ENCODE data around the gene GSG1L. TPM values are rescaled to one million over a fixed set of nuclear protein-coding genes. Genes with fewer than 3 reads are reported as not detected.
A peak's percentile ranks its signal among the peaks of the same experiment; 100 is the strongest.

Gene GSG1L
- total and polyA plus RNA-seq, 2 of the 13 experiments (the other 11 are each of a cell fraction or from before 2014, with no cell fraction given) = not detected

- TF ChIP-seq CERS6 (CRISPR knock-in tag; IDR thresholded peaks at IDR 0.05) (no peak), ZBTB42 (CRISPR knock-in tag; IDR thresholded peaks at IDR 0.05) (no peak), SP1 (IDR thresholded peaks at IDR 0.05) (no peak), SP1 (CRISPR knock-in tag; IDR thresholded peaks at IDR 0.05) (no peak), ZNF691 (CRISPR knock-in tag; IDR thresholded peaks at IDR 0.05; ENCODE audit: borderline replicate concordance, low read depth) (no peak)
These were observed 139.8 kb downstream of the GSG1L start (continued) for GRCh38 chr16:27923751-27924150.

- Histone ChIP-seq H3K9ac (ENCODE audit: insufficient read depth, low read depth, low read length) (no peak overlapping the region), H3K4me3 (replicated peaks in 1 of 3; ENCODE audit: insufficient read depth in 1 of 3, low read depth in 2 of 3, low read length in 3 of 3) (no peak overlapping the region), H2AFZ (ENCODE audit: low read length) (no peak overlapping the region), H3K27ac (ENCODE audit: extremely low read length, insufficient read depth, low read length) (no peak overlapping the region), H3K27me3 (ENCODE audit: control insufficient read depth in 1 of 2, insufficient read depth in 2 of 2, low read length in 2 of 2) (peaks cover 2 to 16% of the 10 kb centered on the region in 2 experiments; a peak in 2 of 5 replicates), H3K36me3 (replicated peaks in 1 of 2; ENCODE audit: control insufficient read depth in 1 of 2, insufficient read depth in 2 of 2, low read length in 2 of 2) (no peaks in the 10 kb centered on the region), H3K9me3 (ENCODE audit: low read length) (no peaks in the 10 kb centered on the region), H3K4me1 (ENCODE audit: insufficient read depth, low read length) (no peaks in the 10 kb centered on the region), H3K4me2 (ENCODE audit: low read depth, low read length) (no peak overlapping the region), H3K79me2 (ENCODE audit: insufficient read depth, low read length) (no peaks in the 10 kb centered on the region), H4K20me1 (ENCODE audit: insufficient read depth, low read length) (no peaks in the 10 kb centered on the region; the same call in 1 of the 2 replicates)
- FAIRE-seq (no peak), ATAC-seq (no peak), DNase-seq (ENCODE audit: low spot score) (no peak)
- no TSS peak for BruUV-seq (replicated peaks)
- ChIA-PET POLR2A (no interaction called here), CTCF (ENCODE audit: low intra/inter-chr PET ratio, low total read pairs) (no interaction called here)
- 20% methylated on average over 6 of the region's 6 CpGs for WGBS (ENCODE audit: low lambda C conversion rate)
- intact Hi-C loops (cut with micrococcal nuclease; ENCODE audit: unreplicated experiment) (no loop called here), in situ Hi-C loops (cut with HindIII; ENCODE audit: extremely low pct_ligation_motif_present, low pct_unique_long_range_greater_than_20kb) (no loop called here)
- TF ChIP-seq MIER2 (CRISPR knock-in tag; IDR thresholded peaks at IDR 0.05) = peak; percentile 93
- 0 out of 2 replicates have a peak, but pooled peaks have one; percentile 45 for TF ChIP-seq EHMT2 (IDR thresholded peaks at IDR 0.05; ENCODE audit: borderline replicate concordance, low read depth, low read length)
- TF ChIP-seq TEAD3 (CRISPR knock-in tag; optimal IDR thresholded peaks at IDR 0.05; ENCODE audit: borderline replicate concordance) = no peak
- TF ChIP-seq REST (IDR thresholded peaks at IDR 0.05; ENCODE audit: borderline replicate concordance in 1 of 2, low read depth in 1 of 2, low read length in 2 of 2) = peak; percentile 44 to 92
- no peak for TF ChIP-seq ZBTB20 (CRISPR knock-in tag; IDR thresholded peaks at IDR 0.05; ENCODE audit: borderline replicate concordance, low read depth)
These were observed 141.1 kb downstream of the GSG1L start for GRCh38 chr16:27922433-27922832.

Measured in HepG2 (cell line).